Prostate gland (tissue), 2 donors: ENCODE data around the gene POLD2. TPM values are rescaled to one million over a fixed set of nuclear protein-coding genes. Genes with fewer than 3 reads are reported as not detected.

Experiments
- DNase-seq: peaks from one replicate; pipeline ENCODE4 v3.0.0-alpha.2; 2019; ENCODE audit warnings: low spot score
- H3K27ac ChIP-seq, 2 donors: fragments of 200-600 bp; sonication (generic); 2 replicates each; pipeline ENCODE4 v1.5.1; 2017 to 2019
- H3K27me3 ChIP-seq: fragments of 200-600 bp; sonication (generic); replicated peaks from 2 replicates; pipeline ENCODE4 v1.5.1; 2019; ENCODE audit not compliant: insufficient read depth
- H3K36me3 ChIP-seq, 2 donors: fragments of 200-600 bp; sonication (generic); 1 replicate in 1 of 2; 2 replicates in 1 of 2; pipeline versions ENCODE4 v1.5.1 to v1.8.1; 2017 to 2019
- H3K4me1 ChIP-seq: fragments of 200-600 bp; sonication (generic); replicated peaks from 2 replicates; pipeline ENCODE4 v1.5.1; 2019
- H3K4me3 ChIP-seq, 2 donors: fragments of 200-600 bp; sonication (generic); 2 replicates each; pipeline ENCODE4 v1.5.1; 2017 to 2019
- H3K9me3 ChIP-seq: fragments of 200-600 bp; sonication (generic); 2 replicates; pipeline ENCODE4 v1.5.1; 2017
- CTCF ChIP-seq, 4 experiments: fragments of 200-600 bp in 2 of 4; fragments of 450-650 bp in 2 of 4; sonication (generic) in 2 of 4; IDR thresholded peaks; 1 replicate in 3 of 4; 2 replicates in 1 of 4; pipeline ENCODE4 v1.5.1; 2016 to 2019; ENCODE audit warnings: antibody characterized with exemption in 4 of 4, mild to moderate bottlenecking in 2 of 4, moderate library complexity in 2 of 4
- POLR2A ChIP-seq: fragments of 450-650 bp; IDR thresholded peaks from one replicate; pipeline ENCODE4 v1.6.1; 2016; ENCODE audit warnings: antibody characterized with exemption, mild to moderate bottlenecking
- POLR2AphosphoS5 ChIP-seq: sonication (generic); formaldehyde crosslinking; IDR thresholded peaks from one replicate; pipeline ENCODE4 v1.6.1; 2017; ENCODE audit warnings: antibody characterized with exemption
- WGBS: methylation state at CpG from one replicate; pipeline ENCODE4 v1.1.5; 2018; 5-methylcytosine and 5-hydroxymethylcytosine counted together
- intact Hi-C: fragments of 100-400 bp; cut with DNase I; formaldehyde crosslinking; loops from one replicate; pipeline ENCODE4 v1.14.2; 2022
- total RNA-seq, 2 donors: library from RNA; depleted of rRNA; stranded (reverse); fragments of >200 nt; gene quantifications; one replicate each; pipeline ENCODE4 v1.1.0, GENCODE V29; 2016

The POLD2 gene
- total RNA-seq, 2 donors from 2014 or later, result 53.1 to 65.9 TPM

DNA sequence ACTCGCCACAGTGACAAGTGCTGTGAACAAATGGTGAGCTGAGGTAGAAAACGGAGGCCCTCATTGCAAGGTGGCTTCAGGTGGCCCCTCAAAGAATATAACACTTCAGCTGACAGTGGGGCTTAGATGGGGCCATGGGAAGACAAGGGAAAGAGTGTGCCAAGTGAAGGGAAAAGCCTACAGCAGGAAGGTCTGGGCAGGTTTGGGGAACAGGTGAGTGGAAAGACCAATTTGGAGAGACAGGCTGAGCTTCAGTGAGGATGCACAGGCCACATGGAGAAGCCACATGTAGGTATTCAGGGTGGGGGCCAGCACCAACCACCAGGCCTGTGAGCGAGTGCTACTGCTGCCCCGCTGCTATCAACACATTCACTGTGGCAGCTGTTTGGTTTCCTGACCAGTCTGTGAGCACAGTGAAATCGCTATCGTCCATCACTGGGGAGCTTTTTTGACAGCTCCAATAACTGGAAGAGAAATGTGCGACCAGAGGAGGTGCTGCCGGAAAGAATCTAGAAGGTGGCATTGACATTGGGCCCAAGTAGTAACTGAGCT is 3.4 kb downstream of the POLD2 start:
- intact Hi-C loops, result loop anchor here (5.0 kb wide), 1 partner anchor 38 kb away; the partner anchor contains the start of gene POLM
- Histone ChIP-seq H3K27ac (no peak overlapping the region), H3K36me3 (no peaks in the 10 kb centered on the region), H3K4me1 (peaks cover 7% of the 10 kb centered on the region), H3K27me3 (no peaks in the 10 kb centered on the region), H3K4me3 (no peak overlapping the region), H3K9me3 (no peaks in the 10 kb centered on the region)
- DNase-seq, result no peak
- 91% methylated on average over 8 of the region's 8 CpGs for WGBS
- no peak for TF ChIP-seq POLR2A
- TF ChIP-seq POLR2AphosphoS5, result no peak
- no peak for TF ChIP-seq CTCF (IDR thresholded peaks at IDR 0.05)

DNA sequence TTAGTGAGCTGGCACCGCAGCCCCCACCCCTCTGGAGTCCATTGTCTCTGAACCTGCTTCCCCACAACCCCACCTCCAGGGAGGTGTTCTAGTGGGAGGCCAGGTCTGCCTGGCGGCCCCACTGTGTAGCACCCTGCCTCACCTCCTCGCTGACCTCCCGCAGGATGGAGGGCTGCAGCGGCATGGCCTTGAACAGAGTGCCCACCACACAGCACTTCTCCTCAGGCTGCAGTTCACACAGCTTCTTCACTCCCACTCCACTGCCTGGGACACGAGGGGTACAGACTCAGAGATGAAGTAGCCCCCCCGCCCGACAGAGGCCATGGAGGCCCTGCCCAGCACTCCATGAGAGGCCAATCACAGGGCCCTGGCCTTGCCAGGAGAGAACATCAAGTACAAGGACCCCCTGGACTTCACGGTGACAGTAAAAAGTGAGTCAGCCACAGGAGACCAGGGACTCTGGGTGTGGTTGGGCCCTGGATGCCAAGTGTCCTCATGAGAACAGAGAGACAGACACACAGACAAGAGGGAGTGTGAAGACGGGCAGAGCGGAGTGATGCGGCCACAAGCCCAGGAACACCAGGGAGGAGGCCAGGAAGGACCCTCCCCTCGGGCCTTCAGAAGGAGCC is 5.4 kb downstream of the POLD2 start:
- H3K27ac ChIP-seq, result no peak overlapping the region
- H3K4me1 ChIP-seq, result peaks cover 7% of the 10 kb centered on the region
- DNase-seq, result no peak
- no peaks in the 10 kb centered on the region for H3K36me3 ChIP-seq
- no peaks in the 10 kb centered on the region for H3K27me3 ChIP-seq
- intact Hi-C loops, result no loop called here
- TF ChIP-seq POLR2A, result no peak
- no peak for TF ChIP-seq POLR2AphosphoS5
- TF ChIP-seq CTCF (IDR thresholded peaks at IDR 0.05), result no peak
- WGBS, result 83% methylated on average over 13 of the region's 13 CpGs
- no peak overlapping the region for H3K4me3 ChIP-seq
- H3K9me3 ChIP-seq, result no peaks in the 10 kb centered on the region

DNA sequence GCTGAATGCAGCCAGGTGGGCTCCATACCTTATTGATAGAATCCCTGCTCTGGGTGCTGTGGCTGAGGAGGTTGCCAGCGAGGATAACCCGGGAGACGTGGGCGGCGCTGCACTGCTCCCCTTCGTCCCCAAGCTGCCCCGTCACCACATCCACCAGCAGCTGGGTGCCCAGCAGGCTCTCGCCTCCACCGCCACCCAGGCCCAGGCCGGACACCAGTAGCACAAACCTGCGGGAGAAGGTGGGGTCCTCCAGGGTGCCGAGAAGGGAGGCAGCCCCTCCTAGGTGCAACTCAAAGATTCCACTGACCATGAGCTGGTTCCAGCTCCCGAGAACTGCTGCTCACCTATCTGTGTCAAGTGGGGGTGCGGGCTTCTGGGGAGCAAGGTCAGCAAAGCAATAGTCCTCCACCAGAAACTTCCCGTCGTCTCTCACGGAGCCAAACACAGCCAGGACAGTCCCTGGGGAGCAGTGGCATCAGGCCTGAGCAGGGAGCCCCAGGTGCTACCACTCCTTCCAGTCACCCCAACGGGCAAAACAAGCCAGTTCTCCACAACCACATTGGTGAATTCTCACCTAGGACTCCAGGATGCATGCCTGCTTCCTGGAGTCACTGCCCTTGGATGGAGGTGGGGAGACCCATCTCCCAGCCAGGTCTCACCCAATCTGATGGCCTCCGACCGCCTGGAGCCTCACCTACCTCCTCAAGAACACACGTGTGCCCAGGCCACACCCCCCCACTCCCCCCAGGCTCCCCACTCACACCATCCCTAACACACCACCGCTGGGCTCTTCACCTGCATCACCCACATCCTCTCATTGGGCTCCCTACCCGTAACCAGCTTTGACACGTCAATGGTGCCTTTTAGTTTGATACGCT is 6.3 kb downstream of the POLD2 start:
- TF ChIP-seq CTCF (IDR thresholded peaks at IDR 0.05) (no peak), POLR2A (no peak), POLR2AphosphoS5 (no peak)
- WGBS, result 82% methylated on average over 25 of the region's 25 CpGs
- intact Hi-C loops, result no loop called here
- H3K9me3 ChIP-seq, result no peaks in the 10 kb centered on the region
- no peaks in the 10 kb centered on the region for H3K4me1 ChIP-seq
- no peak overlapping the region for H3K27ac ChIP-seq
- DNase-seq, result no peak
- no peak overlapping the region for H3K4me3 ChIP-seq
- no peaks in the 10 kb centered on the region for H3K27me3 ChIP-seq
- H3K36me3 ChIP-seq, result no peaks in the 10 kb centered on the region

GRCh38 chr7:44116087-44116788 is 7.1 kb downstream of the POLD2 start:
- Histone ChIP-seq H3K27me3 (no peaks in the 10 kb centered on the region), H3K36me3 (no peaks in the 10 kb centered on the region), H3K4me3 (no peak overlapping the region), H3K27ac (no peak overlapping the region), H3K4me1 (no peaks in the 10 kb centered on the region), H3K9me3 (no peaks in the 10 kb centered on the region)
- DNase-seq, result no peak
- intact Hi-C loops, result no loop called here
- TF ChIP-seq CTCF (IDR thresholded peaks at IDR 0.05) (no peak), POLR2A (no peak), POLR2AphosphoS5 (no peak)
- 81% methylated on average over 17 of the region's 17 CpGs for WGBS
